H1 (cell line): Measurements from ENCODE around the gene DTX2. TPM values are rescaled to one million over a fixed set of nuclear protein-coding genes. Genes with fewer than 3 reads are reported as not detected.
A peak's percentile ranks its signal among the peaks of the same experiment; 100 is the strongest.
"Not testable (repeated sequence)": the region's sequence is repeated elsewhere in the genome, so short reads cannot be mapped to it uniquely, and the experiment has no call there.

Source experiments
- CTCF ChIA-PET: fragments of 300-600 bp; sonication (Branson Sonifier 250); formaldehyde crosslinking; loops from one replicate; lab custom pipeline; 2021; ENCODE audit not compliant: partially characterized antibody; lab: Charles Lee
- POLR2A ChIA-PET: fragments of 300-600 bp; sonication (Branson Sonifier 250); formaldehyde crosslinking; loops from one replicate; lab custom pipeline; 2021; ENCODE audit warnings: inconsistent platforms; ENCODE audit not compliant: partially characterized antibody; lab: Charles Lee
- DNase-seq, 2 experiments: peaks; one replicate each; pipeline versions ENCODE4 v3.0.0 to v3.0.0-alpha.2; 2010 to 2022; ENCODE audit warnings: low spot score in 2 of 2, low read depth in 1 of 2, mixed read lengths in 1 of 2
- FAIRE-seq: peaks from 2 replicates; lab custom pipeline; 2011; peaks lifted over from hg19 to GRCh38; lab: Jason Lieb, UNC
- H2AFZ ChIP-seq: 2 replicates; pipeline ENCODE4 v1.8.1; 2012; ENCODE audit warnings: low read length, inconsistent platforms
- H2AK5ac ChIP-seq: 2 replicates; pipeline ENCODE4 v1.6.1; 2013; ENCODE audit warnings: low read depth, low read length
- H2BK120ac ChIP-seq: replicated peaks from 2 replicates; pipeline ENCODE3; 2013; ENCODE audit warnings: low read depth, low read length, inconsistent platforms
- H2BK12ac ChIP-seq: 2 replicates; pipeline ENCODE4 v1.6.1; 2013; ENCODE audit warnings: low read depth, low read length
- H2BK15ac ChIP-seq: 2 replicates; pipeline ENCODE4 v1.6.1; 2013; ENCODE audit warnings: low read length
- H2BK20ac ChIP-seq: 2 replicates; pipeline ENCODE4 v1.6.1; 2013; ENCODE audit warnings: low read length
- H2BK5ac ChIP-seq: 2 replicates; pipeline ENCODE4 v1.6.1; 2013; ENCODE audit warnings: low read depth, low read length
- H3K14ac ChIP-seq: 2 replicates; pipeline ENCODE4 v1.6.1; 2013; ENCODE audit warnings: inconsistent platforms; ENCODE audit not compliant: insufficient read length
- H3K18ac ChIP-seq: 2 replicates; pipeline ENCODE4 v1.6.1; 2013; ENCODE audit warnings: low read length; ENCODE audit errors: extremely low read depth
- H3K23ac ChIP-seq: 2 replicates; pipeline ENCODE4 v1.6.1; 2013; ENCODE audit warnings: inconsistent platforms; ENCODE audit not compliant: insufficient read length
- H3K23me2 ChIP-seq: 2 replicates; pipeline ENCODE4 v1.6.1; 2013; ENCODE audit warnings: low read depth, low read length
- H3K27ac ChIP-seq: 2 replicates; pipeline ENCODE4 v1.6.1; 2011; ENCODE audit warnings: low read depth, low read length, inconsistent platforms
- H3K27me3 ChIP-seq, 4 experiments: replicated peaks in 1 of 4; 1 replicate in 1 of 4; 2 replicates in 3 of 4; pipeline versions ENCODE4 v1.6.1 to v1.8.1; 2011 to 2013; ENCODE audit warnings: low read length in 3 of 4, mild to moderate bottlenecking in 3 of 4, inconsistent platforms in 2 of 4, mixed read lengths in 2 of 4, moderate library complexity in 1 of 4; ENCODE audit not compliant: control insufficient read depth in 3 of 4, insufficient read depth in 3 of 4; ENCODE audit errors: extremely low read depth in 1 of 4
- H3K36me3 ChIP-seq, 4 experiments: 2 replicates each; pipeline versions ENCODE4 v1.6.1 to v1.8.1; 2011 to 2013; ENCODE audit warnings: mild to moderate bottlenecking in 4 of 4, low read length in 3 of 4, moderate library complexity in 2 of 4, control low read depth in 1 of 4, inconsistent platforms in 1 of 4; ENCODE audit not compliant: insufficient read depth in 4 of 4, control insufficient read depth in 2 of 4
- H3K4ac ChIP-seq: replicated peaks from 2 replicates; pipeline ENCODE3; 2013; ENCODE audit warnings: low read length, low read depth, mixed read lengths, inconsistent platforms; ENCODE audit not compliant: insufficient read length
- H3K4me1 ChIP-seq, 4 experiments: replicated peaks in 1 of 4; 1 replicate in 1 of 4; 2 replicates in 3 of 4; pipeline versions ENCODE4 v1.6.1 to v1.8.1; 2011 to 2013; ENCODE audit warnings: low read length in 3 of 4, inconsistent platforms in 2 of 4, mixed read lengths in 1 of 4; ENCODE audit not compliant: insufficient read depth in 4 of 4, control insufficient read depth in 3 of 4
- H3K4me2 ChIP-seq, 2 experiments: 2 replicates each; pipeline versions ENCODE4 v1.6.1 to v1.8.1; 2011 to 2013; ENCODE audit warnings: low read depth in 2 of 2, low read length in 2 of 2, control low read depth in 1 of 2, inconsistent platforms in 1 of 2, mild to moderate bottlenecking in 1 of 2; ENCODE audit not compliant: insufficient read depth in 1 of 2
- H3K4me3 ChIP-seq, 4 experiments: fragments of 200-600, 300-600 bp in 1 of 4; sonication (generic), shearing (Covaris generic), sonication (Bioruptor Twin) in 1 of 4; 2 replicates each; pipeline versions ENCODE4 v1.5.1 to v1.8.1; 2011 to 2016; ENCODE audit warnings: low read length in 4 of 4, low read depth in 3 of 4, control low read depth in 2 of 4, inconsistent platforms in 2 of 4, mild to moderate bottlenecking in 2 of 4, mixed read lengths in 1 of 4, moderate library complexity in 1 of 4; ENCODE audit not compliant: insufficient read depth in 2 of 4; ENCODE audit errors: extremely low read depth in 1 of 4
- H3K56ac ChIP-seq: replicated peaks from 2 replicates; pipeline ENCODE3; 2013; ENCODE audit warnings: low read depth, mild to moderate bottlenecking, mixed read lengths, low read length, inconsistent platforms; ENCODE audit not compliant: insufficient read length
- H3K79me1 ChIP-seq: 2 replicates; pipeline ENCODE4 v1.6.1; 2013; ENCODE audit warnings: low read depth, low read length, control low read depth
- H3K79me2 ChIP-seq, 2 experiments: 2 replicates each; pipeline versions ENCODE4 v1.6.1 to v1.8.1; 2012 to 2013; ENCODE audit warnings: low read length in 2 of 2, mild to moderate bottlenecking in 2 of 2, inconsistent platforms in 1 of 2; ENCODE audit not compliant: insufficient read depth in 2 of 2, control insufficient read depth in 1 of 2
- H3K9ac ChIP-seq, 4 experiments: replicated peaks in 1 of 4; 1 replicate in 1 of 4; 2 replicates in 3 of 4; pipeline versions ENCODE4 v1.6.1 to v1.8.1; 2011 to 2013; ENCODE audit warnings: low read depth in 3 of 4, low read length in 3 of 4, control low read depth in 2 of 4, mild to moderate bottlenecking in 2 of 4, moderate library complexity in 2 of 4, inconsistent platforms in 1 of 4; ENCODE audit errors: extremely low read depth in 1 of 4
- H3K9me3 ChIP-seq, 2 experiments: 2 replicates each; pipeline versions ENCODE4 v1.6.1 to v1.8.1; 2012 to 2013; ENCODE audit warnings: mild to moderate bottlenecking in 2 of 2, moderate library complexity in 2 of 2, control low read depth in 1 of 2, inconsistent platforms in 1 of 2, low read depth in 1 of 2, low read length in 1 of 2, mixed read lengths in 1 of 2; ENCODE audit not compliant: insufficient read depth in 2 of 2
- H4K20me1 ChIP-seq, 2 experiments: replicated peaks in 1 of 2; 2 replicates each; pipeline versions ENCODE3 to v1.8.1; 2011 to 2013; ENCODE audit warnings: inconsistent platforms in 2 of 2, low read length in 2 of 2, mild to moderate bottlenecking in 1 of 2; ENCODE audit not compliant: insufficient read depth in 2 of 2, control insufficient read depth in 1 of 2
- H4K5ac ChIP-seq: 2 replicates; pipeline ENCODE4 v1.6.1; 2013; ENCODE audit warnings: low read length, low read depth, mixed read lengths, inconsistent platforms; ENCODE audit not compliant: insufficient read length
- H4K8ac ChIP-seq: 2 replicates; pipeline ENCODE4 v1.8.0; 2013; ENCODE audit warnings: mild to moderate bottlenecking, moderate library complexity, low read length, inconsistent platforms; ENCODE audit not compliant: insufficient read depth; ENCODE audit errors: extremely low read depth
- H4K91ac ChIP-seq: replicated peaks from 2 replicates; pipeline ENCODE3; 2013; ENCODE audit warnings: low read length, mixed read lengths, inconsistent platforms; ENCODE audit not compliant: insufficient read length
- BACH1 ChIP-seq: IDR thresholded peaks from 2 replicates; pipeline ENCODE4 v1.6.1; 2012; ENCODE audit warnings: low read length, improper control_type of control experiment
- E2F6 ChIP-seq: IDR thresholded peaks from 2 replicates; pipeline ENCODE4 v1.6.1; 2012; ENCODE audit warnings: inconsistent platforms
- NRF1 ChIP-seq: IDR thresholded peaks from 2 replicates; pipeline ENCODE4 v1.6.1; 2011; ENCODE audit warnings: mild to moderate bottlenecking, low read depth, low read length, improper control_type of control experiment
- WGBS, 2 experiments: shearing (Covaris generic) in 1 of 2; methylation state at CpG; one replicate each; pipeline versions ENCODE4 v1.1.6 to v1.1.7; 2013 to 2015; ENCODE audit warnings: low lambda C conversion rate in 2 of 2, mixed read lengths in 2 of 2, inconsistent platforms in 1 of 2, low coverage in 1 of 2, missing lambda C conversion rate in 1 of 2; ENCODE audit not compliant: insufficient replicate concordance in 2 of 2, insufficient coverage in 1 of 2, insufficient read length in 1 of 2; ENCODE audit errors: extremely low coverage in 1 of 2, missing lambda C conversion rate in 1 of 2; 5-methylcytosine and 5-hydroxymethylcytosine counted together
- polyA plus RNA-seq, 7 experiments: library from polyadenylated mRNA; depleted of rRNA in 3 of 7; stranded (reverse) in 5 of 7; unstranded in 2 of 7; fragments of >200 nt in 5 of 7; fragments of 200-250 nt in 2 of 7; gene quantifications; 1 replicate in 5 of 7; 2 replicates in 1 of 7; 4 replicates in 1 of 7; pipeline versions ENCODE4 v1.2.1 to v1.2.3, GENCODE V29; 2011 to 2013; ENCODE audit warnings: missing spikeins in 2 of 7, mixed read lengths in 2 of 7
- total RNA-seq: library from RNA; stranded (reverse); fragmentation: NEBNext Ultra II Directional; extraction: Animal tissue kit (Norgen Biotek cat#: 25700); gene quantifications from 2 replicates; pipeline ENCODE4 v1.2.1, GENCODE V29; 2021

The DTX2 gene
- total and polyA plus RNA-seq, 2 of the 8 experiments (the other 6 are each of a cell fraction or from before 2014, with no cell fraction given), result 37.4 to 59.1 TPM

GRCh38 chr7:76549025-76549854, 87.7 kb downstream of the DTX2 start (continued):
- TF ChIP-seq E2F6 (peak; percentile 12; the same call in 1 of the 2 replicates), NRF1 (peak; percentile 60), BACH1 (peak; percentile 90)
- TF ChIP-seq, all 59 proteins: peak for 13; not testable (repeated sequence) for 46

- H3K36me3 ChIP-seq, H4K8ac ChIP-seq, H3K56ac ChIP-seq, H4K20me1 ChIP-seq, H3K79me1 ChIP-seq, H3K27me3 ChIP-seq, H2AFZ ChIP-seq, H3K9me3 ChIP-seq, FAIRE-seq, H2BK5ac ChIP-seq, H4K91ac ChIP-seq, H2BK12ac ChIP-seq, H3K4ac ChIP-seq, H3K4me1 ChIP-seq, DNase-seq, H3K14ac ChIP-seq, H2AK5ac ChIP-seq, H3K23ac ChIP-seq, H2BK120ac ChIP-seq, H3K23me2 ChIP-seq, H4K5ac ChIP-seq, CTCF ChIA-PET, H2BK15ac ChIP-seq, POLR2A ChIA-PET, H2BK20ac ChIP-seq, H3K18ac ChIP-seq: not testable (repeated sequence)
- Histone ChIP-seq H3K4me3 (peak overlapping the region; percentile 64 to 79 (median 74)), H3K4me2 (peak overlapping the region; percentile 66 to 69), H3K79me2 (peaks cover 0 to 11% of the 10 kb centered on the region in 2 experiments; a peak in 2 of 4 replicates), H3K27ac (peak overlapping the region; percentile 45; the same call in 1 of the 2 replicates), H3K9ac (peak overlapping the region; percentile 29 to 91 (median 52); a peak in 4 of 7 replicates)
- WGBS, 2 experiments, result 3% methylated on average over 15 of the region's 19 CpGs; no CpG with 5 or more reads in 1 of the 2 experiments
These were observed 88.3 kb downstream of the DTX2 start for GRCh38 chr7:76549855-76550248.
